Neuronal stem cell (in vitro differentiated cells): ENCODE measurements around the gene CCDC167.

ENCODE experiments used
- DNase-seq: peaks from one replicate; pipeline ENCODE4 v3.0.0-alpha.2; 2013; ENCODE audit warnings: low spot score
- H2AFZ ChIP-seq: one replicate; pipeline ENCODE4 v1.6.1; 2013; ENCODE audit warnings: mild to moderate bottlenecking, low read length, inconsistent platforms
- H2AK5ac ChIP-seq: 2 replicates; pipeline ENCODE4 v1.6.1; 2013; ENCODE audit warnings: low read depth, mild to moderate bottlenecking, inconsistent platforms, low read length, moderate library complexity, mixed read lengths
- H2BK120ac ChIP-seq: 2 replicates; pipeline ENCODE4 v1.6.1; 2013; ENCODE audit warnings: low read depth, mild to moderate bottlenecking, inconsistent platforms, low read length, moderate library complexity, mixed read lengths
- H2BK12ac ChIP-seq: one replicate; pipeline ENCODE4 v1.6.1; 2013; ENCODE audit warnings: low read length, inconsistent platforms
- H2BK15ac ChIP-seq: 2 replicates; pipeline ENCODE4 v1.6.1; 2013; ENCODE audit warnings: mild to moderate bottlenecking, low read length, inconsistent platforms, mixed read lengths
- H2BK5ac ChIP-seq: one replicate; pipeline ENCODE4 v1.6.1; 2013; ENCODE audit warnings: inconsistent platforms, mild to moderate bottlenecking, low read length, moderate library complexity
- H3K14ac ChIP-seq: one replicate; pipeline ENCODE4 v1.6.1; 2013; ENCODE audit warnings: low read length, inconsistent platforms
- H3K18ac ChIP-seq: 2 replicates; pipeline ENCODE4 v1.6.1; 2013; ENCODE audit warnings: low read length, inconsistent platforms
- H3K23ac ChIP-seq: 2 replicates; pipeline ENCODE4 v1.6.1; 2013; ENCODE audit warnings: low read depth, mild to moderate bottlenecking, mixed read lengths, low read length, inconsistent platforms; ENCODE audit not compliant: poor library complexity
- H3K27ac ChIP-seq: replicated peaks from 3 replicates; pipeline ENCODE4 v1.5.1; 2013; ENCODE audit warnings: low read length, inconsistent platforms
- H3K27me3 ChIP-seq, 3 experiments: 2 replicates each; pipeline ENCODE4 v1.6.1; 2013; ENCODE audit warnings: low read length in 3 of 3, mild to moderate bottlenecking in 2 of 3, inconsistent platforms in 1 of 3, low read depth in 1 of 3, mixed read lengths in 1 of 3, moderate library complexity in 1 of 3; ENCODE audit not compliant: control insufficient read depth in 3 of 3, insufficient read depth in 3 of 3
- H3K36me3 ChIP-seq, 2 donors: replicated peaks in 1 of 2; 2 replicates each; pipeline ENCODE4 v1.6.1; 2013; ENCODE audit warnings: low read length in 2 of 2; ENCODE audit not compliant: control insufficient read depth in 2 of 2, insufficient read depth in 2 of 2
- H3K4ac ChIP-seq: 2 replicates; pipeline ENCODE4 v1.6.1; 2013; ENCODE audit warnings: inconsistent platforms, mild to moderate bottlenecking, low read length, moderate library complexity
- H3K4me1 ChIP-seq, 2 donors: 1 replicate in 1 of 2; 2 replicates in 1 of 2; pipeline ENCODE4 v1.6.1; 2013; ENCODE audit warnings: low read length in 2 of 2, low read depth in 1 of 2; ENCODE audit not compliant: control insufficient read depth in 2 of 2, insufficient read depth in 1 of 2
- H3K4me2 ChIP-seq: one replicate; pipeline ENCODE4 v1.6.1; 2013; ENCODE audit warnings: mild to moderate bottlenecking, low read length, inconsistent platforms; ENCODE audit not compliant: insufficient read depth, poor library complexity, severe bottlenecking
- H3K4me3 ChIP-seq, 2 donors: 2 replicates each; pipeline ENCODE4 v1.5.1; 2013; ENCODE audit warnings: low read length in 2 of 2, mild to moderate bottlenecking in 2 of 2, inconsistent platforms in 1 of 2, moderate library complexity in 1 of 2
- H3K79me1 ChIP-seq: one replicate; pipeline ENCODE4 v1.6.1; 2013; ENCODE audit warnings: low read depth, mild to moderate bottlenecking, inconsistent platforms, low read length, moderate library complexity
- H3K9ac ChIP-seq: one replicate; pipeline ENCODE4 v1.6.1; 2013; ENCODE audit warnings: mild to moderate bottlenecking, low read depth, low read length, inconsistent platforms; ENCODE audit not compliant: poor library complexity
- H3K9me3 ChIP-seq, 2 donors: replicated peaks in 1 of 2; 2 replicates each; pipeline versions ENCODE3 to v1.6.1; 2013; ENCODE audit warnings: low read length in 2 of 2, mild to moderate bottlenecking in 2 of 2, inconsistent platforms in 1 of 2, low read depth in 1 of 2, mixed read lengths in 1 of 2, moderate library complexity in 1 of 2; ENCODE audit not compliant: control insufficient read depth in 2 of 2, insufficient read depth in 1 of 2
- H4K8ac ChIP-seq: one replicate; pipeline ENCODE4 v1.6.1; 2013; ENCODE audit warnings: low read depth, mild to moderate bottlenecking, inconsistent platforms, low read length, moderate library complexity
- H4K91ac ChIP-seq: one replicate; pipeline ENCODE4 v1.6.1; 2013; ENCODE audit warnings: low read length, low read depth, mild to moderate bottlenecking, inconsistent platforms; ENCODE audit not compliant: poor library complexity
- WGBS, 2 donors: extraction: QIAGEN DNeasy Blood & Tissue Kit; methylation state at CpG; one replicate each; pipeline ENCODE4 v1.1.7; 2013; ENCODE audit warnings: missing lambda C conversion rate in 2 of 2, mixed read lengths in 1 of 2; ENCODE audit not compliant: insufficient read length in 2 of 2, insufficient replicate concordance in 1 of 2; ENCODE audit errors: extremely low coverage in 2 of 2; 5-methylcytosine and 5-hydroxymethylcytosine counted together

Gene CCDC167

DNA sequence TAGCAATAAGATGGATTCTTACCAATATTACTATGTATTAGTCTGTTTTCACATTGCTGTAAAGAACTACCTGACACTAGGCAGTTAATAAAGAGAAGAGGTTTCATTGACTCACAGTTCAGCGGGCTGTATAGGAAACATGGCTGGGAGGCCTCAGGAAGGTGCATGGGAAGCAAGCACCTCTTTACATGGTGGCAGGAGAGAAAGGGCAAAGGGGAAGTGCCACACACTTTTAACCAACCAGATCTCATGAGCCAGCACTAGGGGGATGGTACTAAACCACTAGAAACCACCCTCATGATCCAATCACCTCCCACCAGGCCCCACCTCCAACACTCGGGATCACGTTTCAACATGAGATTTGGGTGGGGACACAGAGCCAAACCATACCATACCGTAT is 40.7 kb upstream of the CCDC167 start:
- Histone ChIP-seq H2BK5ac (no peak overlapping the region), H3K79me1 (no peaks in the 10 kb centered on the region), H3K4me1 (peaks cover 10 to 15% of the 10 kb centered on the region in 2 donors), H3K23ac (no peak overlapping the region), H3K18ac (no peak overlapping the region), H3K27ac (no peak overlapping the region), H3K36me3 (no peaks in the 10 kb centered on the region), H3K4me2 (no peak overlapping the region), H3K9ac (no peak overlapping the region), H4K91ac (no peak overlapping the region), H3K14ac (no peak overlapping the region), H3K27me3 (peaks cover 0 to 63% (median 28%) of the 10 kb centered on the region in 3 experiments), H2BK120ac (no peak overlapping the region), H3K9me3 (no peaks in the 10 kb centered on the region), H2BK12ac (no peak overlapping the region), H2AFZ (no peak overlapping the region), H2AK5ac (no peak overlapping the region), H2BK15ac (no peak overlapping the region), H4K8ac (no peak overlapping the region), H3K4me3 (no peak overlapping the region), H3K4ac (no peak overlapping the region)
- DNase-seq: no peak
- WGBS, 2 donors: no CpG with 5 or more reads among the region's 4 CpGs

DNA sequence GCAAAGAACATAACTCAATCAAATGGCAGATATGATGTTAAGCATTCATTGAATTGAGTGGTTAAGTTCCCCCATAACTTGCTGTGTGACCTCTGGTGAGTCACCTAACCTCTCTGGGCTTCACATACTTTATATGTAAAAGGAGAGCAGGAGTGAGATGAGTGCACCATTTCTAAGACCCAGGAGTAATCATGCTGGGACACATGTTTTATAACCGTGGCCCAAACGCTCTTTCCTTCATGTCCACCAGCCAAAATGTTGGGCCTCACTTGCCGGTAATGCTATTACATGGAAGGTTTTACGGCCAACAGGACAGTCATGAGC is 40.3 kb upstream of the CCDC167 start:
- H3K27ac ChIP-seq: no peak overlapping the region
- DNase-seq: no peak

DNA sequence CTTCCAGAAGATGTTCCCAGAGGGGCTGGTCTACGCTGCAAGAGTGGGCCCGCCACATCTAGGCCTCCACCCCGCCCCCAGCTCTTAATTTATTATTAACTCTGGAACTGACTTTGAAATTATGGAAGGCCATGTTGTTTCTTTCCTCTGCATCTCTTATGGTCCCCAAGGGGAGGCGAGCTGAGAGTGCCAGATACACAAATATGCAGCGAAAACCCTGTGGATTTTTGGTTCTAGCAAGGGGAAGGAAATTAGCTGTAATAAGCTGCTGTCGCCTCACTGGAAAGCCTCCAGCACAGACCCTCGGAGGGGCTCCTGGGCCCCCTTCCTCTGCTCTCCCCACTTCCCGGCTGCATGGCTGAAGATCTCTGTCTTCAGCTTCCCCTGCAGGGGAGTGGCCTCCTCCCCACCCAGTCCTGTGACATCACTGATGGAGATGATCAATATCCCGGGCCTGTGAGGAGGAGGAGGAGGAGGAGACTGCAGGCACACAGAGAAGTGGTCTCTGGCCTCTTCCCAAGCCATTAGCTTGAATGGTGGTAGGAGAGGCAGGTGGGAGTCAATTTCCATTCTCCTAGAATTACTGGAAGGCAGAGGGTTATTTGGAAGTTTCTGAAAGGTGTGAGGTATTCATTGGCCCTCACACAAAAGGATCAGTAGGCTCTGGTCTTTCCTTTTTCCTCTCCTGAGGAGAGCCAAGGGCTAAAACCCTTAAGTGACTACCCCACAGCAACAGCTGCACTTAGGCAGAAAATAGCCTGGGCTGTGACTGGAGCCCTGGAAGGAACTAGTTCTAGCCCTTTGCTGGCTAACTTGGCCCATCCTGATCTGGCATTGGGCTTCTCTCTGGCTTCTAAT is 39.7 kb upstream of the CCDC167 start:
- no peak overlapping the region for H2BK120ac ChIP-seq
- no peak overlapping the region for H3K4me3 ChIP-seq
- H2AFZ ChIP-seq: no peak overlapping the region
- no peaks in the 10 kb centered on the region for H3K9me3 ChIP-seq
- H3K27me3 ChIP-seq: peaks cover 0 to 73% (median 35%) of the 10 kb centered on the region in 3 experiments
- no CpG with 5 or more reads among the region's 9 CpGs for WGBS, 2 donors
- no peak overlapping the region for H2BK5ac ChIP-seq
- no peak overlapping the region for H2AK5ac ChIP-seq
- no peak overlapping the region for H3K23ac ChIP-seq
- H2BK12ac ChIP-seq: peak overlapping the region; percentile 18
- DNase-seq: no peak
- H3K4me2 ChIP-seq: no peak overlapping the region
- H3K79me1 ChIP-seq: no peaks in the 10 kb centered on the region
- H3K27ac ChIP-seq: no peak overlapping the region
- no peaks in the 10 kb centered on the region for H3K36me3 ChIP-seq
- H3K18ac ChIP-seq: no peak overlapping the region
- H3K4me1 ChIP-seq: peaks cover 11 to 23% of the 10 kb centered on the region in 2 donors
- H4K8ac ChIP-seq: no peak overlapping the region
- no peak overlapping the region for H3K9ac ChIP-seq
- no peak overlapping the region for H3K4ac ChIP-seq
- H2BK15ac ChIP-seq: peak overlapping the region; percentile 18
- H4K91ac ChIP-seq: no peak overlapping the region
- no peak overlapping the region for H3K14ac ChIP-seq

More for the DNA sequence above, 40.3 kb upstream of the CCDC167 start:
- Histone ChIP-seq H3K4me2 (no peak overlapping the region), H3K4ac (no peak overlapping the region), H3K4me3 (no peak overlapping the region), H4K8ac (no peak overlapping the region), H3K36me3 (no peaks in the 10 kb centered on the region), H3K23ac (no peak overlapping the region), H3K14ac (no peak overlapping the region), H3K27me3 (peaks cover 0 to 67% (median 32%) of the 10 kb centered on the region in 3 experiments), H3K18ac (no peak overlapping the region), H2AK5ac (no peak overlapping the region), H2AFZ (no peak overlapping the region), H4K91ac (no peak overlapping the region), H3K9ac (no peak overlapping the region), H2BK120ac (no peak overlapping the region), H2BK12ac (no peak overlapping the region), H3K79me1 (no peaks in the 10 kb centered on the region), H2BK5ac (no peak overlapping the region), H2BK15ac (no peak overlapping the region), H3K4me1 (peaks cover 11 to 19% of the 10 kb centered on the region in 2 donors), H3K9me3 (no peaks in the 10 kb centered on the region)
- no CpG with 5 or more reads among the region's 4 CpGs for WGBS, 2 donors

DNA sequence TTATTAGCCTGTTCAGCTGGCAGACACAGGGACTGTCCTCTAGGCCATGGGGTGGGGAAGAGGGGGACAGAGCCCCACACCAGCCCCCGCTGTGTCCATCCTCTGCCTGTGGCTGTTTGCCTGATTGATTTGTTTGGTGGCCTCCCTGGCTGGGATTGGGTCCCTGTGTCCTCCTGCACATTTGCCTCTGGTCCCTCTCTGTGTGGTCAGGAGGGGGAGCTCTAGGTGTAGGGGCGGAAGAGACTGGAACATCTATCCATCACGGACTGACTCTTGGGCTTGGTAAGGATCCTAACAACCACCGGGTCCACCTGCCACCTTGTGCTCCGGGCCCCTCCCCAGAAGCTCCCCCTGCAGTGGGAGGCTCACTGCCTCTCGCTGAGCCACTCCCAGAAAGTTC is 38.4 kb upstream of the CCDC167 start:
- Histone ChIP-seq H3K36me3 (no peaks in the 10 kb centered on the region), H3K4me2 (no peak overlapping the region), H2BK12ac (no peak overlapping the region), H4K8ac (no peak overlapping the region), H3K4me3 (no peak overlapping the region), H3K23ac (no peak overlapping the region), H3K27ac (no peak overlapping the region), H3K79me1 (no peaks in the 10 kb centered on the region), H3K14ac (no peak overlapping the region), H3K18ac (peak overlapping the region; percentile 4), H3K4me1 (peaks cover 11 to 26% of the 10 kb centered on the region in 2 donors), H4K91ac (no peak overlapping the region), H3K4ac (no peak overlapping the region), H2BK15ac (no peak overlapping the region), H2AFZ (no peak overlapping the region), H2BK120ac (no peak overlapping the region), H3K9ac (peak overlapping the region; percentile 39), H2AK5ac (no peak overlapping the region), H3K9me3 (no peaks in the 10 kb centered on the region), H3K27me3 (peaks cover 0 to 77% (median 38%) of the 10 kb centered on the region in 3 experiments), H2BK5ac (no peak overlapping the region)
- WGBS, 2 donors: no CpG with 5 or more reads among the region's 6 CpGs
- DNase-seq: no peak
